ENCODE data around the gene STX2. TPM values are rescaled to one million over a fixed set of nuclear protein-coding genes. Genes with fewer than 3 reads are reported as not detected.

Gene STX2
- total and polyA plus RNA-seq, 3 donors from 2014 or later: 27.3 to 39.5 (median 33.5) TPM

GRCh38 chr12:130832561-130833209 lies 6.4 kb downstream of the STX2 start:
- DNase-seq: no peak
- H3K4me1 ChIP-seq: peaks cover 7% of the 10 kb centered on the region
- no peaks in the 10 kb centered on the region for H3K9me3 ChIP-seq
- intact Hi-C loops (cut with DNase I; ENCODE audit: low total_unique reads): no loop called here
- H3K36me3 ChIP-seq (ENCODE audit: low read depth, missing control alignments): no peaks in the 10 kb centered on the region
- H3K27me3 ChIP-seq: no peaks in the 10 kb centered on the region
- 74 to 80% methylated on average over 17 of the region's 17 CpGs for WGBS, 2 donors
- H3K4me3 ChIP-seq: no peak overlapping the region
- no peak overlapping the region for H3K27ac ChIP-seq
- no peak for TF ChIP-seq POLR2A (IDR thresholded peaks at IDR 0.05)
- TF ChIP-seq CTCF (IDR thresholded peaks at IDR 0.05): no peak

- no peaks in the 10 kb centered on the region for H3K36me3 ChIP-seq (ENCODE audit: low read depth, missing control alignments)
- intact Hi-C loops (cut with DNase I; ENCODE audit: low total_unique reads): no loop called here
- peaks cover 7% of the 10 kb centered on the region for H3K4me1 ChIP-seq
- H3K27me3 ChIP-seq: no peaks in the 10 kb centered on the region
- no peak overlapping the region for H3K4me3 ChIP-seq
- WGBS, 2 donors: 56 to 65% methylated on average over 5 of the region's 5 CpGs
- TF ChIP-seq CTCF (IDR thresholded peaks at IDR 0.05) (no peak), POLR2A (IDR thresholded peaks at IDR 0.05) (no peak)
- H3K27ac ChIP-seq: no peak overlapping the region
- no peaks in the 10 kb centered on the region for H3K9me3 ChIP-seq
- DNase-seq: no peak
Observed at GRCh38 chr12:130831876-130832405, 7.1 kb downstream of the STX2 start.

GRCh38 chr12:130831246-130831645 lies 7.8 kb downstream of the STX2 start:
- WGBS, 2 donors: 88 to 95% methylated on average over 4 of the region's 4 CpGs
- H3K9me3 ChIP-seq: no peaks in the 10 kb centered on the region
- peaks cover 7% of the 10 kb centered on the region for H3K4me1 ChIP-seq
- H3K27ac ChIP-seq: no peak overlapping the region
- no peak overlapping the region for H3K4me3 ChIP-seq
- H3K27me3 ChIP-seq: no peaks in the 10 kb centered on the region
- intact Hi-C loops (cut with DNase I; ENCODE audit: low total_unique reads): no loop called here
- DNase-seq: no peak
- H3K36me3 ChIP-seq (ENCODE audit: low read depth, missing control alignments): no peaks in the 10 kb centered on the region
- no peak for TF ChIP-seq POLR2A (IDR thresholded peaks at IDR 0.05)
- TF ChIP-seq CTCF (IDR thresholded peaks at IDR 0.05): no peak

GRCh38 chr12:130830246-130830551 lies 8.9 kb downstream of the STX2 start:
- Histone ChIP-seq H3K4me1 (peaks cover 7% of the 10 kb centered on the region), H3K36me3 (ENCODE audit: low read depth, missing control alignments) (no peaks in the 10 kb centered on the region), H3K9me3 (no peaks in the 10 kb centered on the region), H3K27me3 (no peaks in the 10 kb centered on the region), H3K27ac (no peak overlapping the region), H3K4me3 (no peak overlapping the region)
- 84% methylated on average over 11 to 14 of the region's 14 CpGs for WGBS, 2 donors
- intact Hi-C loops (cut with DNase I; ENCODE audit: low total_unique reads): no loop called here
- DNase-seq: no peak
- TF ChIP-seq POLR2A (IDR thresholded peaks at IDR 0.05) (no peak), CTCF (IDR thresholded peaks at IDR 0.05) (no peak)

Measured in testis (tissue), 3 donors.